SH-SY5Y (cell line): Measurements from ENCODE around the gene FSTL5.

Experiments used
- GATA2 ChIP-seq: IDR thresholded peaks from 2 replicates; pipeline ENCODE4 v1.6.1; 2011; ENCODE audit warnings: mild to moderate bottlenecking, low read depth, low read length
- GATA3 ChIP-seq: IDR thresholded peaks from 2 replicates; pipeline ENCODE4 v1.6.1; 2011; ENCODE audit warnings: low read depth, mild to moderate bottlenecking, low read length, moderate library complexity

DNA sequence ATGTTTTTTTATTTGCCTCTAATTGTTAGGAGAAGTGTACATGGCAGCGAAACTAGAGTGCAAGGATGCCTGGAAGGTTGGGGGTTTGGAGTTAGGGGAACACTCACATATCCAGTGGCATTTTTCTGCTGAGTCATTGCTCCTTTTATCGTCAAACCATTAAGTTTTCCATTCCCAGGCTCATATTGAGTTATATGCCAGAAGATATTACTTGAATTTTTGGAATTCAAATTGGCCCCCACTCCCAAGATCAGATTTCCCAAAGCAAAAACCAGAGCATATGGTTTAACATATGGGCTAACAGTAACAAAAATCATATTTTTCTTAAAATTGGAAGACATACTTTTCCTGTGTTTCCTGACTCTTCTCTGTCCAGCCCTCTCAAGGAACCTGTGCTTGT lies 152.7 kb downstream of the FSTL5 start:
- TF ChIP-seq GATA2 (no peak), GATA3 (no peak)
